ENCODE results near the gene AUTS2.

The AUTS2 gene

DNA sequence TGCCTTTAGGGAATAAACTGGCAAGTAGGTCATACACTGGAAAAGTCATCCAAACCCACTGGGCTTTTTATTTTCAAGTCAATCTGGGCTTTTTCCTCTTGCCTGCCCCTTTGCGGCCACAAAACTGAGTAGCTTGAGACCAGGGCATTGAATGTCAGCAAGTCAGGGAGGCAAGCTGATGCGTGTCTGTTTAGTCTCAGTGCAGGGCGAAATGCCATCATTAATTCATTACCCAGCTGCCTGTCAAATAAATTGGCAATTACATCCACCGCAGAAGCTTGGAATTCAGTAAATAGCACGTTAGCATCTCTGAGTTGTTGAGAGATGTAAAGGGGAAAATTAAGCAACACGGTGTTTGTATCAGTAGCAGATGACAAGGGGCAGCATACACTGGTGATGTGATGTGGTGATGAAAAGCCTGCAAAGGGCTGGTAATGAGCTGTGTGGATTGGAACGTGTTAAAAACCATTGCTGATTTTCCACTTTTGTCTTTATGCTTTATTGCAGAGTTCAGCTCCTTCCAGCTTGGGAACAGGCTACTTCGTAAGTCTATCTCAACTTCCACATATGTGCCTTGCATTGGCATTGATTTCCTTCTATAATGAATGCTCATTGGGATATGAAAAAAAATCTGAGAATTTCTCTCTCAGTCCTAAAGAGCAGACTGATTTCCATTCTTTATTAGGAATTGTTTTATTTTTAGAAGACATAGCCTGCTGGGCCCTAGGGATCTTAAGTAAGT, 535.9 kb downstream of the AUTS2 start (continued):
- TF ChIP-seq, protein P1, sequence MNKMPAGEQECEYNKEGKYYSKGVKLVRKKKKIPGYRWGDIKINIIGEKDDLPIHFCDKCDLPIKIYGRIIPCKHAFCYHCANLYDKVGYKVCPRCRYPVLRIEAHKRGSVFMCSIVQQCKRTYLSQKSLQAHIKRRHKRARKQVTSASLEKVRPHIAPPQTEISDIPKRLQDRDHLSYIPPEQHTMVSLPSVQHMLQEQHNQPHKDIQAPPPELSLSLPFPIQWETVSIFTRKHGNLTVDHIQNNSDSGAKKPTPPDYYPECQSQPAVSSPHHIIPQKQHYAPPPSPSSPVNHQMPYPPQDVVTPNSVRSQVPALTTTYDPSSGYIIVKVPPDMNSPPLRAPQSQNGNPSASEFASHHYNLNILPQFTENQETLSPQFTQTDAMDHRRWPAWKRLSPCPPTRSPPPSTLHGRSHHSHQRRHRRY (tag by site-specific recombination; IDR thresholded peaks at IDR 0.05) = no peak
- TF ChIP-seq ZNF777 (tag by site-specific recombination; IDR thresholded peaks at IDR 0.05; ENCODE audit: borderline replicate concordance) (no peak), REPIN1 (tag by site-specific recombination; IDR thresholded peaks at IDR 0.05; ENCODE audit: low read depth) (no peak), SCRT2 (tag by site-specific recombination; IDR thresholded peaks at IDR 0.05) (peak; percentile 72; the same call in 1 of the 2 replicates), ZNF626 (tag by site-specific recombination; IDR thresholded peaks at IDR 0.05) (no peak), ZNF23 (tag by site-specific recombination; IDR thresholded peaks at IDR 0.05; ENCODE audit: borderline replicate concordance) (no peak), KLF16 (tag by site-specific recombination; IDR thresholded peaks at IDR 0.05) (no peak), ZIC2 (tag by site-specific recombination; IDR thresholded peaks at IDR 0.05) (no peak), ZNF155 (tag by site-specific recombination; IDR thresholded peaks at IDR 0.05) (no peak), ZNF391 (tag by site-specific recombination; IDR thresholded peaks at IDR 0.05; ENCODE audit: borderline replicate concordance, low read depth) (peak; percentile 63; the same call in 1 of the 2 replicates), ZNF76 (tag by site-specific recombination; IDR thresholded peaks at IDR 0.05; ENCODE audit: borderline replicate concordance, low read depth) (no peak), ZNF530 (tag by site-specific recombination; IDR thresholded peaks at IDR 0.05; ENCODE audit: low read depth) (no peak), SETDB1 (IDR thresholded peaks at IDR 0.05; ENCODE audit: insufficient read length, low read length) (no peak), ZBTB1 (tag by site-specific recombination; IDR thresholded peaks at IDR 0.05) (0 out of 2 replicates have a peak, but pooled peaks have one; percentile 33), GFI1B (tag by site-specific recombination; IDR thresholded peaks at IDR 0.05) (no peak), ZNF302 (tag by site-specific recombination; IDR thresholded peaks at IDR 0.05; ENCODE audit: low read depth) (no peak)
- TF ChIP-seq, protein P2, sequence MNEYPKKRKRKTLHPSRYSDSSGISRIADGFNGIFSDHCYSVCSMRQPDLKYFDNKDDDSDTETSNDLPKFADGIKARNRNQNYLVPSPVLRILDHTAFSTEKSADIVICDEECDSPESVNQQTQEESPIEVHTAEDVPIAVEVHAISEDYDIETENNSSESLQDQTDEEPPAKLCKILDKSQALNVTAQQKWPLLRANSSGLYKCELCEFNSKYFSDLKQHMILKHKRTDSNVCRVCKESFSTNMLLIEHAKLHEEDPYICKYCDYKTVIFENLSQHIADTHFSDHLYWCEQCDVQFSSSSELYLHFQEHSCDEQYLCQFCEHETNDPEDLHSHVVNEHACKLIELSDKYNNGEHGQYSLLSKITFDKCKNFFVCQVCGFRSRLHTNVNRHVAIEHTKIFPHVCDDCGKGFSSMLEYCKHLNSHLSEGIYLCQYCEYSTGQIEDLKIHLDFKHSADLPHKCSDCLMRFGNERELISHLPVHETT (tag by site-specific recombination; IDR thresholded peaks at IDR 0.05) = peak; percentile 33; the same call in 1 of the 2 replicates
- TF ChIP-seq, protein P3, sequence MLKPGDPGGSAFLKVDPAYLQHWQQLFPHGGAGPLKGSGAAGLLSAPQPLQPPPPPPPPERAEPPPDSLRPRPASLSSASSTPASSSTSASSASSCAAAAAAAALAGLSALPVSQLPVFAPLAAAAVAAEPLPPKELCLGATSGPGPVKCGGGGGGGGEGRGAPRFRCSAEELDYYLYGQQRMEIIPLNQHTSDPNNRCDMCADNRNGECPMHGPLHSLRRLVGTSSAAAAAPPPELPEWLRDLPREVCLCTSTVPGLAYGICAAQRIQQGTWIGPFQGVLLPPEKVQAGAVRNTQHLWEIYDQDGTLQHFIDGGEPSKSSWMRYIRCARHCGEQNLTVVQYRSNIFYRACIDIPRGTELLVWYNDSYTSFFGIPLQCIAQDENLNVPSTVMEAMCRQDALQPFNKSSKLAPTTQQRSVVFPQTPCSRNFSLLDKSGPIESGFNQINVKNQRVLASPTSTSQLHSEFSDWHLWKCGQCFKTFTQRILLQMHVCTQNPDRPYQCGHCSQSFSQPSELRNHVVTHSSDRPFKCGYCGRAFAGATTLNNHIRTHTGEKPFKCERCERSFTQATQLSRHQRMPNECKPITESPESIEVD (tag by site-specific recombination; IDR thresholded peaks at IDR 0.05) = peak; percentile 73
- TF ChIP-seq, protein P4, sequence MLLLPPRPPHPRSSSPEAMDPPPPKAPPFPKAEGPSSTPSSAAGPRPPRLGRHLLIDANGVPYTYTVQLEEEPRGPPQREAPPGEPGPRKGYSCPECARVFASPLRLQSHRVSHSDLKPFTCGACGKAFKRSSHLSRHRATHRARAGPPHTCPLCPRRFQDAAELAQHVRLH (tag by site-specific recombination; IDR thresholded peaks at IDR 0.05) = 0 out of 2 replicates have a peak, but pooled peaks have one; percentile 15
- TF ChIP-seq, protein P5, sequence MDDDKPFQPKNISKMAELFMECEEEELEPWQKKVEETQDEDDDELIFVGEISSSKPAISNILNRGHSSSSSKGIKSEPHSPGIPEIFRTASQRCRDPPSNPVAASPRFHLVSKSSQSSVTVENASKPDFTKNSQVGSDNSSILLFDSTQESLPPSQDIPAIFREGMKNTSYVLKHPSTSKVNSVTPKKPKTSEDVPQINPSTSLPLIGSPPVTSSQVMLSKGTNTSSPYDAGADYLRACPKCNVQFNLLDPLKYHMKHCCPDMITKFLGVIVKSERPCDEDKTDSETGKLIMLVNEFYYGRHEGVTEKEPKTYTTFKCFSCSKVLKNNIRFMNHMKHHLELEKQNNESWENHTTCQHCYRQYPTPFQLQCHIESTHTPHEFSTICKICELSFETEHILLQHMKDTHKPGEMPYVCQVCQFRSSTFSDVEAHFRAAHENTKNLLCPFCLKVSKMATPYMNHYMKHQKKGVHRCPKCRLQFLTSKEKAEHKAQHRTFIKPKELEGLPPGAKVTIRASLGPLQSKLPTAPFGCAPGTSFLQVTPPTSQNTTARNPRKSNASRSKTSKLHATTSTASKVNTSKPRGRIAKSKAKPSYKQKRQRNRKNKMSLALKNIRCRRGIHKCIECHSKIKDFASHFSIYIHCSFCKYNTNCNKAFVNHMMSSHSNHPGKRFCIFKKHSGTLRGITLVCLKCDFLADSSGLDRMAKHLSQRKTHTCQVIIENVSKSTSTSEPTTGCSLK (tag by site-specific recombination; IDR thresholded peaks at IDR 0.05) = no peak
- TF ChIP-seq, protein P6, sequence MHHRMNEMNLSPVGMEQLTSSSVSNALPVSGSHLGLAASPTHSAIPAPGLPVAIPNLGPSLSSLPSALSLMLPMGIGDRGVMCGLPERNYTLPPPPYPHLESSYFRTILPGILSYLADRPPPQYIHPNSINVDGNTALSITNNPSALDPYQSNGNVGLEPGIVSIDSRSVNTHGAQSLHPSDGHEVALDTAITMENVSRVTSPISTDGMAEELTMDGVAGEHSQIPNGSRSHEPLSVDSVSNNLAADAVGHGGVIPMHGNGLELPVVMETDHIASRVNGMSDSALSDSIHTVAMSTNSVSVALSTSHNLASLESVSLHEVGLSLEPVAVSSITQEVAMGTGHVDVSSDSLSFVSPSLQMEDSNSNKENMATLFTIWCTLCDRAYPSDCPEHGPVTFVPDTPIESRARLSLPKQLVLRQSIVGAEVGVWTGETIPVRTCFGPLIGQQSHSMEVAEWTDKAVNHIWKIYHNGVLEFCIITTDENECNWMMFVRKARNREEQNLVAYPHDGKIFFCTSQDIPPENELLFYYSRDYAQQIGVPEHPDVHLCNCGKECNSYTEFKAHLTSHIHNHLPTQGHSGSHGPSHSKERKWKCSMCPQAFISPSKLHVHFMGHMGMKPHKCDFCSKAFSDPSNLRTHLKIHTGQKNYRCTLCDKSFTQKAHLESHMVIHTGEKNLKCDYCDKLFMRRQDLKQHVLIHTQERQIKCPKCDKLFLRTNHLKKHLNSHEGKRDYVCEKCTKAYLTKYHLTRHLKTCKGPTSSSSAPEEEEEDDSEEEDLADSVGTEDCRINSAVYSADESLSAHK (tag by site-specific recombination; IDR thresholded peaks at IDR 0.05) = peak; percentile 46; the same call in 1 of the 2 replicates
- TF ChIP-seq, protein P7, sequence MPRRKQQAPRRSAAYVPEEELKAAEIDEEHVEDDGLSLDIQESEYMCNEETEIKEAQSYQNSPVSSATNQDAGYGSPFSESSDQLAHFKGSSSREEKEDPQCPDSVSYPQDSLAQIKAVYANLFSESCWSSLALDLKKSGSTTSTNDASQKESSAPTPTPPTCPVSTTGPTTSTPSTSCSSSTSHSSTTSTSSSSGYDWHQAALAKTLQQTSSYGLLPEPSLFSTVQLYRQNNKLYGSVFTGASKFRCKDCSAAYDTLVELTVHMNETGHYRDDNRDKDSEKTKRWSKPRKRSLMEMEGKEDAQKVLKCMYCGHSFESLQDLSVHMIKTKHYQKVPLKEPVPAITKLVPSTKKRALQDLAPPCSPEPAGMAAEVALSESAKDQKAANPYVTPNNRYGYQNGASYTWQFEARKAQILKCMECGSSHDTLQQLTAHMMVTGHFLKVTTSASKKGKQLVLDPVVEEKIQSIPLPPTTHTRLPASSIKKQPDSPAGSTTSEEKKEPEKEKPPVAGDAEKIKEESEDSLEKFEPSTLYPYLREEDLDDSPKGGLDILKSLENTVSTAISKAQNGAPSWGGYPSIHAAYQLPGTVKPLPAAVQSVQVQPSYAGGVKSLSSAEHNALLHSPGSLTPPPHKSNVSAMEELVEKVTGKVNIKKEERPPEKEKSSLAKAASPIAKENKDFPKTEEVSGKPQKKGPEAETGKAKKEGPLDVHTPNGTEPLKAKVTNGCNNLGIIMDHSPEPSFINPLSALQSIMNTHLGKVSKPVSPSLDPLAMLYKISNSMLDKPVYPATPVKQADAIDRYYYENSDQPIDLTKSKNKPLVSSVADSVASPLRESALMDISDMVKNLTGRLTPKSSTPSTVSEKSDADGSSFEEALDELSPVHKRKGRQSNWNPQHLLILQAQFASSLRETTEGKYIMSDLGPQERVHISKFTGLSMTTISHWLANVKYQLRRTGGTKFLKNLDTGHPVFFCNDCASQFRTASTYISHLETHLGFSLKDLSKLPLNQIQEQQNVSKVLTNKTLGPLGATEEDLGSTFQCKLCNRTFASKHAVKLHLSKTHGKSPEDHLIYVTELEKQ (tag by site-specific recombination; IDR thresholded peaks at IDR 0.05; ENCODE audit: borderline replicate concordance) = 0 out of 2 replicates have a peak, but pooled peaks have one; percentile 37
- TF ChIP-seq, protein P8, sequence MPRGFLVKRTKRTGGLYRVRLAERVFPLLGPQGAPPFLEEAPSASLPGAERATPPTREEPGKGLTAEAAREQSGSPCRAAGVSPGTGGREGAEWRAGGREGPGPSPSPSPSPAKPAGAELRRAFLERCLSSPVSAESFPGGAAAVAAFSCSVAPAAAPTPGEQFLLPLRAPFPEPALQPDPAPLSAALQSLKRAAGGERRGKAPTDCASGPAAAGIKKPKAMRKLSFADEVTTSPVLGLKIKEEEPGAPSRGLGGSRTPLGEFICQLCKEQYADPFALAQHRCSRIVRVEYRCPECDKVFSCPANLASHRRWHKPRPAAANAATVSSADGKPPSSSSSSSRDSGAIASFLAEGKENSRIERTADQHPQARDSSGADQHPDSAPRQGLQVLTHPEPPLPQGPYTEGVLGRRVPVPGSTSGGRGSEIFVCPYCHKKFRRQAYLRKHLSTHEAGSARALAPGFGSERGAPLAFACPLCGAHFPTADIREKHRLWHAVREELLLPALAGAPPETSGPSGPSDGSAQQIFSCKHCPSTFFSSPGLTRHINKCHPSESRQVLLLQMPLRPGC (tag by site-specific recombination; IDR thresholded peaks at IDR 0.05) = peak; percentile 91
